ENCODE measurements around the gene NEO1.

Gene NEO1

GRCh38 chr15:73331991-73332925, 280.0 kb downstream of the NEO1 start:
- DNase-seq (ENCODE audit: low spot score) = no peak

GRCh38 chr15:73333001-73333400, 280.7 kb downstream of the NEO1 start:
- no peak for DNase-seq (ENCODE audit: low spot score)

- DNase-seq (ENCODE audit: low spot score) = no peak
Observed at GRCh38 chr15:73334086-73334485, 281.8 kb downstream of the NEO1 start.

GRCh38 chr15:73335026-73335425, 282.8 kb downstream of the NEO1 start:
- DNase-seq (ENCODE audit: low spot score) = no peak

GRCh38 chr15:73335471-73335870, 283.2 kb downstream of the NEO1 start:
- DNase-seq (ENCODE audit: low spot score) = no peak

- DNase-seq (ENCODE audit: low spot score) = no peak
Observed at GRCh38 chr15:73336756-73337155, 284.5 kb downstream of the NEO1 start.

GRCh38 chr15:73337187-73337586, 284.9 kb downstream of the NEO1 start:
- DNase-seq (ENCODE audit: low spot score) = no peak

GRCh38 chr15:73338058-73338457, 285.8 kb downstream of the NEO1 start:
- DNase-seq (ENCODE audit: low spot score) = no peak

- DNase-seq (ENCODE audit: low spot score) = no peak
Observed at GRCh38 chr15:73338606-73339374, 286.5 kb downstream of the NEO1 start.

GRCh38 chr15:73340502-73341192, 288.4 kb downstream of the NEO1 start:
- no peak for DNase-seq (ENCODE audit: low spot score)

GRCh38 chr15:73341886-73342600, 289.8 kb downstream of the NEO1 start:
- no peak for DNase-seq (ENCODE audit: low spot score)

- DNase-seq (ENCODE audit: low spot score) = no peak
Observed at GRCh38 chr15:73344056-73344455, 291.8 kb downstream of the NEO1 start.

- DNase-seq (ENCODE audit: low spot score) = no peak
Observed at GRCh38 chr15:73345658-73346057, 293.4 kb downstream of the NEO1 start.

GRCh38 chr15:73346735-73347312, 294.6 kb downstream of the NEO1 start:
- DNase-seq (ENCODE audit: low spot score) = peak; percentile 83

- no peak for DNase-seq (ENCODE audit: low spot score)
Observed at GRCh38 chr15:73349191-73349590, 296.9 kb downstream of the NEO1 start.

- no peak for DNase-seq (ENCODE audit: low spot score)
Observed at GRCh38 chr15:73352082-73352481, 299.8 kb downstream of the NEO1 start.

GRCh38 chr15:73353734-73354133, 301.5 kb downstream of the NEO1 start:
- no peak for DNase-seq (ENCODE audit: low spot score)

- no peak for DNase-seq (ENCODE audit: low spot score)
Observed at GRCh38 chr15:73354241-73354640, 302.0 kb downstream of the NEO1 start.

All from HuH-7 (cell line).